Left ventricle myocardium inferior (tissue), 1 donor: ENCODE measurements around the gene RASGEF1B. TPM values are rescaled to one million over a fixed set of nuclear protein-coding genes. Genes with fewer than 3 reads are reported as not detected.

Experiments used
- DNase-seq: peaks from one replicate; pipeline ENCODE4 v3.0.0-alpha.2; 2020
- H3K27ac ChIP-seq: fragments of 200-600 bp; replicated peaks from 2 replicates; pipeline ENCODE4 v1.8.0; 2021
- H3K27me3 ChIP-seq: fragments of 200-600 bp; 2 replicates; pipeline ENCODE4 v1.8.0; 2021; ENCODE audit warnings: low read depth
- H3K36me3 ChIP-seq: fragments of 200-600 bp; 2 replicates; pipeline ENCODE4 v1.8.0; 2021
- H3K4me1 ChIP-seq: fragments of 200-600 bp; 2 replicates; pipeline ENCODE4 v1.8.0; 2021
- H3K4me3 ChIP-seq: fragments of 200-600 bp; 2 replicates; pipeline ENCODE4 v1.8.0; 2021; ENCODE audit warnings: mild to moderate bottlenecking, moderate library complexity
- H3K9me3 ChIP-seq: fragments of 200-600 bp; replicated peaks from 2 replicates; pipeline ENCODE4 v1.8.0; 2021
- intact Hi-C: fragments of 100-400 bp; cut with micrococcal nuclease; formaldehyde crosslinking; loops from one replicate; pipeline ENCODE4 v1.11.0; 2022
- total RNA-seq: library from RNA; stranded (reverse); fragmentation: NEBNext Ultra II Directional; extraction: Animal tissue kit (Norgen Biotek cat#: 25700); gene quantifications from one replicate; pipeline ENCODE4 v1.2.1, GENCODE V29; 2021
- TF ChIP-seq, protein P1 (sequence below): fragments of 200-600 bp; IDR thresholded peaks from 2 replicates; pipeline ENCODE4 v1.8.0; 2021; ENCODE audit warnings: antibody characterized with exemption, mild to moderate bottlenecking, borderline replicate concordance
- donor health status: DM: no; HTN: yes; CAD: no; lungs with severe emphysema.

RASGEF1B gene
- total RNA-seq, 1 donor from 2014 or later = 4.3 TPM

- Histone ChIP-seq H3K4me1 (peaks cover 8% of the 10 kb centered on the region), H3K9me3 (no peaks in the 10 kb centered on the region), H3K4me3 (no peak overlapping the region), H3K36me3 (no peaks in the 10 kb centered on the region), H3K27ac (no peak overlapping the region), H3K27me3 (no peaks in the 10 kb centered on the region)
- TF ChIP-seq, protein P1, sequence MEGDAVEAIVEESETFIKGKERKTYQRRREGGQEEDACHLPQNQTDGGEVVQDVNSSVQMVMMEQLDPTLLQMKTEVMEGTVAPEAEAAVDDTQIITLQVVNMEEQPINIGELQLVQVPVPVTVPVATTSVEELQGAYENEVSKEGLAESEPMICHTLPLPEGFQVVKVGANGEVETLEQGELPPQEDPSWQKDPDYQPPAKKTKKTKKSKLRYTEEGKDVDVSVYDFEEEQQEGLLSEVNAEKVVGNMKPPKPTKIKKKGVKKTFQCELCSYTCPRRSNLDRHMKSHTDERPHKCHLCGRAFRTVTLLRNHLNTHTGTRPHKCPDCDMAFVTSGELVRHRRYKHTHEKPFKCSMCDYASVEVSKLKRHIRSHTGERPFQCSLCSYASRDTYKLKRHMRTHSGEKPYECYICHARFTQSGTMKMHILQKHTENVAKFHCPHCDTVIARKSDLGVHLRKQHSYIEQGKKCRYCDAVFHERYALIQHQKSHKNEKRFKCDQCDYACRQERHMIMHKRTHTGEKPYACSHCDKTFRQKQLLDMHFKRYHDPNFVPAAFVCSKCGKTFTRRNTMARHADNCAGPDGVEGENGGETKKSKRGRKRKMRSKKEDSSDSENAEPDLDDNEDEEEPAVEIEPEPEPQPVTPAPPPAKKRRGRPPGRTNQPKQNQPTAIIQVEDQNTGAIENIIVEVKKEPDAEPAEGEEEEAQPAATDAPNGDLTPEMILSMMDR = no peak
- intact Hi-C loops = no loop called here
- no peak for DNase-seq
Measured at GRCh38 chr4:81498046-81498445, 26.3 kb upstream of the RASGEF1B start.

DNA sequence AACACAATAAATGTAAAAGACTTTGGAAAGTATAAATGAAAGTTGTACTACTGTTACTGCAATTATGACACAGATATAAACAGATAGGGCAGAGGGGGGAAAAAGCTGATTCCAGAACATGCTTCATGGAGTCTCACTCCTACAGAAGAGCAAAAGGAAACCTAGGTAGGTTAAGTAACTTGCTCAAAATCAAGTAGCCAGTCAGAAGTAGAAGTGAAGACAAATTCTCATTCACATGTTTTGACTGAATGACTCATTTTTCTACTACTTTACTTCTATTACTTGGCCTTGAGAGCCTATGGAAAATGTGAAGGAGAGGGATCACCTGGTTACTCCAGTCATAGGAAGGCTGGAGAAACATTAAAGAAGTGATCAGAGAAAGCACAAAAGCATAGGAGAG, 23.6 kb upstream of the RASGEF1B start:
- TF ChIP-seq, protein P1 = no peak
- peaks cover 8% of the 10 kb centered on the region for H3K4me1 ChIP-seq
- peaks cover 14% of the 10 kb centered on the region for H3K9me3 ChIP-seq

DNA sequence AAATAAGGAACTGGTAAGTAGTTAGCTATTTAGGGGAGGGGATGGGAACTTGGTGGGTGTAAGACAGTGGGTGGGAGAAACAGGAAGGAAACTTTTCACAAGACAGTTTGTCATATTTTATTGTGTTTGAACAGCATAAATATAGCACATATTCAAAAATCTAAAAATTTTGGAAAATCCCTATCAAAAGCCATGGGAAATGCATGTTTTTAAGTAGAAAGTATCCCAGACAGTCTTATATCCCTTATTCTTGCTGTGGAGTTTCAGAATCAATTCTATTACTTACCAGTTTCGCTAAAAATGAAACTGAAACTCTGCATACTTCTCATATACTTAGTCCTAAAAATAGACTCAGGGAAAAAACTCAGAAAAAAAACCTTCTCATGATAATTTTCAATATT, 22.3 kb upstream of the RASGEF1B start:
- H3K36me3 ChIP-seq = no peaks in the 10 kb centered on the region
- TF ChIP-seq, protein P1 = no peak
- no peaks in the 10 kb centered on the region for H3K27me3 ChIP-seq
- peak overlapping the region; percentile 41 for H3K27ac ChIP-seq
- DNase-seq = no peak
- peaks cover 14% of the 10 kb centered on the region for H3K9me3 ChIP-seq
- H3K4me3 ChIP-seq = peak overlapping the region; percentile 45
- intact Hi-C loops = no loop called here
- H3K4me1 ChIP-seq = peaks cover 8% of the 10 kb centered on the region

More for the DNA sequence above, 23.6 kb upstream of the RASGEF1B start:
- Histone ChIP-seq H3K36me3 (no peaks in the 10 kb centered on the region), H3K27me3 (no peaks in the 10 kb centered on the region), H3K27ac (no peak overlapping the region), H3K4me3 (no peak overlapping the region)
- intact Hi-C loops = no loop called here
- DNase-seq = no peak

- peaks cover 14% of the 10 kb centered on the region for H3K9me3 ChIP-seq
- intact Hi-C loops = no loop called here
- H3K27me3 ChIP-seq = no peaks in the 10 kb centered on the region
- H3K36me3 ChIP-seq = no peaks in the 10 kb centered on the region
- DNase-seq = no peak
- no peak overlapping the region for H3K4me3 ChIP-seq
- H3K27ac ChIP-seq = no peak overlapping the region
- H3K4me1 ChIP-seq = peaks cover 8% of the 10 kb centered on the region
- TF ChIP-seq, protein P1 = no peak
Measured at GRCh38 chr4:81492606-81493230, 21.0 kb upstream of the RASGEF1B start.

GRCh38 chr4:81491943-81492342, 20.2 kb upstream of the RASGEF1B start:
- Histone ChIP-seq H3K9me3 (peaks cover 14% of the 10 kb centered on the region), H3K27ac (no peak overlapping the region), H3K4me3 (no peak overlapping the region), H3K4me1 (peaks cover 8% of the 10 kb centered on the region), H3K36me3 (no peaks in the 10 kb centered on the region), H3K27me3 (no peaks in the 10 kb centered on the region)
- TF ChIP-seq, protein P1 = no peak
- intact Hi-C loops = no loop called here
- DNase-seq = no peak
